H9 (cell line): Measurements from ENCODE around the gene PLXNA1. TPM values are rescaled to one million over a fixed set of nuclear protein-coding genes. Genes with fewer than 3 reads are reported as not detected.

Source experiments
- DNase-seq: peaks from one replicate; pipeline ENCODE4 v3.0.0-alpha.2; 2017
- H2AFZ ChIP-seq: one replicate; pipeline ENCODE4 v1.6.1; 2013; ENCODE audit warnings: mild to moderate bottlenecking, low read length, control low read depth, moderate library complexity
- H2AK5ac ChIP-seq: 2 replicates; pipeline ENCODE4 v1.6.1; 2013; ENCODE audit warnings: low read length, control low read depth, mixed read lengths; ENCODE audit not compliant: insufficient read length
- H2BK120ac ChIP-seq: one replicate; pipeline ENCODE4 v1.6.1; 2013; ENCODE audit warnings: low read depth, mild to moderate bottlenecking, low read length, control low read depth, inconsistent platforms; ENCODE audit not compliant: poor library complexity, severe bottlenecking
- H2BK12ac ChIP-seq: 2 replicates; pipeline ENCODE4 v1.6.1; 2013; ENCODE audit warnings: low read length, control low read depth, mixed read lengths, low read depth; ENCODE audit not compliant: insufficient read length
- H2BK15ac ChIP-seq: 2 replicates; pipeline ENCODE4 v1.6.1; 2013; ENCODE audit warnings: low read depth, low read length, control low read depth
- H2BK20ac ChIP-seq: one replicate; pipeline ENCODE4 v1.6.1; 2013; ENCODE audit warnings: low read depth, mild to moderate bottlenecking, low read length, control low read depth, inconsistent platforms; ENCODE audit not compliant: poor library complexity, severe bottlenecking
- H2BK5ac ChIP-seq: 2 replicates; pipeline ENCODE4 v1.6.1; 2013; ENCODE audit warnings: low read length, control low read depth, mixed read lengths; ENCODE audit not compliant: insufficient read length
- H3K14ac ChIP-seq: 2 replicates; pipeline ENCODE4 v1.6.1; 2013; ENCODE audit warnings: low read length, control low read depth; ENCODE audit not compliant: insufficient read depth
- H3K18ac ChIP-seq: 2 replicates; pipeline ENCODE4 v1.6.1; 2013; ENCODE audit warnings: low read depth, mild to moderate bottlenecking, mixed read lengths, low read length, control low read depth; ENCODE audit not compliant: insufficient read length
- H3K23ac ChIP-seq: 2 replicates; pipeline ENCODE4 v1.6.1; 2013; ENCODE audit warnings: low read length, control low read depth, mixed read lengths, low read depth; ENCODE audit not compliant: insufficient read length
- H3K23me2 ChIP-seq: 2 replicates; pipeline ENCODE4 v1.6.1; 2013; ENCODE audit warnings: low read depth, mild to moderate bottlenecking, mixed read lengths, low read length, control low read depth; ENCODE audit not compliant: insufficient read length, poor library complexity, severe bottlenecking
- H3K27ac ChIP-seq: 2 replicates; pipeline ENCODE4 v1.5.1; 2013; ENCODE audit warnings: low read length, control low read depth, mixed read lengths, low read depth; ENCODE audit not compliant: insufficient read length
- H3K27me3 ChIP-seq: 2 replicates; pipeline ENCODE4 v1.6.1; 2013; ENCODE audit warnings: low read length, control low read depth, inconsistent platforms; ENCODE audit not compliant: insufficient read depth
- H3K4ac ChIP-seq: 2 replicates; pipeline ENCODE4 v1.6.1; 2013; ENCODE audit warnings: low read depth, mild to moderate bottlenecking, control low read depth, inconsistent platforms, low read length, moderate library complexity
- H3K4me1 ChIP-seq: 2 replicates; pipeline ENCODE4 v1.6.1; 2013; ENCODE audit warnings: low read length, control low read depth, inconsistent platforms; ENCODE audit not compliant: insufficient read depth
- H3K4me2 ChIP-seq: 2 replicates; pipeline ENCODE4 v1.6.1; 2013; ENCODE audit warnings: low read length, control low read depth, mixed read lengths; ENCODE audit not compliant: insufficient read length, insufficient read depth
- H3K56ac ChIP-seq: 2 replicates; pipeline ENCODE4 v1.6.1; 2013; ENCODE audit warnings: low read depth, mild to moderate bottlenecking, mixed read lengths, low read length, control low read depth; ENCODE audit not compliant: insufficient read length
- H3K79me1 ChIP-seq: 2 replicates; pipeline ENCODE4 v1.6.1; 2013; ENCODE audit warnings: low read depth, mild to moderate bottlenecking, moderate library complexity, low read length, control low read depth, inconsistent platforms; ENCODE audit not compliant: insufficient read depth, poor library complexity, severe bottlenecking
- H3K79me2 ChIP-seq: 2 replicates; pipeline ENCODE4 v1.6.1; 2013; ENCODE audit warnings: low read length, control low read depth, inconsistent platforms; ENCODE audit not compliant: insufficient read depth
- H3K9ac ChIP-seq: 2 replicates; pipeline ENCODE4 v1.6.1; 2013; ENCODE audit warnings: low read length, control low read depth, mixed read lengths; ENCODE audit not compliant: insufficient read length; ENCODE audit errors: extremely low read depth
- H3K9me3 ChIP-seq: one replicate; pipeline ENCODE4 v1.6.1; 2013; ENCODE audit warnings: low read depth, low read length, inconsistent platforms; ENCODE audit not compliant: control insufficient read depth
- H3T11ph ChIP-seq: one replicate; pipeline ENCODE4 v1.6.1; 2013; ENCODE audit warnings: mild to moderate bottlenecking, low read length, control low read depth, inconsistent platforms
- H4K20me1 ChIP-seq: one replicate; pipeline ENCODE4 v1.6.1; 2013; ENCODE audit not compliant: control insufficient read depth, insufficient read length, insufficient read depth
- H4K5ac ChIP-seq: 2 replicates; pipeline ENCODE4 v1.6.1; 2013; ENCODE audit warnings: low read depth, mild to moderate bottlenecking, mixed read lengths, low read length, control low read depth; ENCODE audit not compliant: insufficient read length
- H4K8ac ChIP-seq: replicated peaks from 2 replicates; pipeline ENCODE4 v1.6.1; 2013; ENCODE audit warnings: low read length, control low read depth, mixed read lengths, low read depth; ENCODE audit not compliant: insufficient read length
- H4K91ac ChIP-seq: 2 replicates; pipeline ENCODE4 v1.6.1; 2013; ENCODE audit warnings: low read depth, mild to moderate bottlenecking, moderate library complexity, mixed read lengths, low read length, control low read depth; ENCODE audit not compliant: insufficient read length
- H3K27ac Mint-ChIP-seq, 3 experiments: 2 replicates in 2 of 3; 3 replicates in 1 of 3; pipeline ENCODE4 v1.8.0; 2020 to 2021; ENCODE audit warnings: mixed read lengths in 3 of 3, mild to moderate bottlenecking in 1 of 3, moderate library complexity in 1 of 3
- H3K27me3 Mint-ChIP-seq: 2 replicates; pipeline ENCODE4 v1.8.0; 2021; ENCODE audit warnings: low read depth, mild to moderate bottlenecking, moderate library complexity, mixed read lengths
- H3K36me3 Mint-ChIP-seq, 3 experiments: 2 replicates in 2 of 3; 3 replicates in 1 of 3; pipeline ENCODE4 v1.8.0; 2020 to 2021; ENCODE audit warnings: low read depth in 3 of 3, mixed read lengths in 3 of 3; ENCODE audit not compliant: insufficient read depth in 1 of 3
- H3K4me1 Mint-ChIP-seq, 2 experiments: 2 replicates each; pipeline ENCODE4 v1.8.0; 2020; ENCODE audit warnings: mixed read lengths in 2 of 2
- H3K4me3 Mint-ChIP-seq, 2 experiments: 2 replicates in 1 of 2; 3 replicates in 1 of 2; pipeline ENCODE4 v1.8.0; 2020 to 2021; ENCODE audit warnings: mild to moderate bottlenecking in 2 of 2, mixed read lengths in 2 of 2, moderate library complexity in 1 of 2
- H3K9me3 Mint-ChIP-seq, 2 experiments: 2 replicates in 1 of 2; 3 replicates in 1 of 2; pipeline ENCODE4 v1.8.0; 2020; ENCODE audit warnings: mild to moderate bottlenecking in 2 of 2, mixed read lengths in 2 of 2, moderate library complexity in 1 of 2
- CTCF ChIP-seq: fragments of 200-600 bp; sonication (generic); conservative IDR thresholded peaks from 3 replicates; pipeline ENCODE4 v1.8.0; 2021; ENCODE audit warnings: antibody characterized with exemption, mild to moderate bottlenecking
- WGBS: extraction: QIAGEN DNeasy Blood & Tissue Kit; methylation state at CpG from one replicate; pipeline ENCODE4 v1.1.7; 2013; ENCODE audit warnings: missing lambda C conversion rate, low lambda C conversion rate, mixed read lengths; ENCODE audit not compliant: insufficient read length; ENCODE audit errors: extremely low coverage; 5-methylcytosine and 5-hydroxymethylcytosine counted together
- total RNA-seq: library from RNA; stranded (reverse); gene quantifications from 2 replicates; pipeline ENCODE4 v1.2.1, GENCODE V29; 2021

Gene PLXNA1
- total RNA-seq, 1 experiment from 2014 or later: 42.1 TPM

GRCh38 chr3:126980266-126980811 is 2.6 kb upstream of the PLXNA1 start:
- Mint-ChIP-seq H3K4me3 (no peak overlapping the region), H3K4me1 (peaks cover 8 to 23% of the 10 kb centered on the region in 2 experiments), H3K9me3 (0 out of 5 replicates have a peak, but pooled peaks cover 0 to under 1% of the 10 kb centered on the region in 2 experiments), H3K27ac (no peak overlapping the region), H3K36me3 (peaks cover 0 to under 1% (median 0%) of the 10 kb centered on the region in 3 experiments; a peak in 4 of 7 replicates), H3K27me3 (peaks cover 24% of the 10 kb centered on the region)
- no CpG with 5 or more reads among the region's 15 CpGs for WGBS
- Histone ChIP-seq H3K4me2 (no peak overlapping the region), H2AFZ (no peak overlapping the region), H4K8ac (no peak overlapping the region), H2BK5ac (no peak overlapping the region), H2BK120ac (no peak overlapping the region), H4K5ac (no peak overlapping the region), H2BK12ac (no peak overlapping the region), H3K18ac (no peak overlapping the region), H3T11ph (no peak overlapping the region), H2AK5ac (no peak overlapping the region), H3K4me1 (no peaks in the 10 kb centered on the region), H3K79me1 (no peaks in the 10 kb centered on the region), H4K20me1 (no peaks in the 10 kb centered on the region), H3K23ac (no peak overlapping the region), H3K27me3 (no peaks in the 10 kb centered on the region), H3K56ac (no peak overlapping the region), H2BK15ac (no peak overlapping the region), H3K4ac (no peak overlapping the region), H2BK20ac (no peak overlapping the region), H3K14ac (no peak overlapping the region; the same call in 1 of the 2 replicates), H3K79me2 (peaks cover 2% of the 10 kb centered on the region; the same call in 1 of the 2 replicates), H3K9ac (no peak overlapping the region), H3K23me2 (no peaks in the 10 kb centered on the region), H4K91ac (no peak overlapping the region), H3K27ac (no peak overlapping the region), H3K9me3 (no peaks in the 10 kb centered on the region)
- no peak for TF ChIP-seq CTCF
- DNase-seq: no peak
